Measurements from ENCODE around the gene FSCN2. TPM values are rescaled to one million over a fixed set of nuclear protein-coding genes. Genes with fewer than 3 reads are reported as not detected.
A peak's percentile ranks its signal among the peaks of the same experiment; 100 is the strongest.
"Not testable (repeated sequence)": the region's sequence is repeated elsewhere in the genome, so short reads cannot be mapped to it uniquely, and the experiment has no call there.

The FSCN2 gene
- total and polyA plus RNA-seq, 11 donors: 0.22 to 0.72 (median 0.38) TPM; not detected in 3

DNA sequence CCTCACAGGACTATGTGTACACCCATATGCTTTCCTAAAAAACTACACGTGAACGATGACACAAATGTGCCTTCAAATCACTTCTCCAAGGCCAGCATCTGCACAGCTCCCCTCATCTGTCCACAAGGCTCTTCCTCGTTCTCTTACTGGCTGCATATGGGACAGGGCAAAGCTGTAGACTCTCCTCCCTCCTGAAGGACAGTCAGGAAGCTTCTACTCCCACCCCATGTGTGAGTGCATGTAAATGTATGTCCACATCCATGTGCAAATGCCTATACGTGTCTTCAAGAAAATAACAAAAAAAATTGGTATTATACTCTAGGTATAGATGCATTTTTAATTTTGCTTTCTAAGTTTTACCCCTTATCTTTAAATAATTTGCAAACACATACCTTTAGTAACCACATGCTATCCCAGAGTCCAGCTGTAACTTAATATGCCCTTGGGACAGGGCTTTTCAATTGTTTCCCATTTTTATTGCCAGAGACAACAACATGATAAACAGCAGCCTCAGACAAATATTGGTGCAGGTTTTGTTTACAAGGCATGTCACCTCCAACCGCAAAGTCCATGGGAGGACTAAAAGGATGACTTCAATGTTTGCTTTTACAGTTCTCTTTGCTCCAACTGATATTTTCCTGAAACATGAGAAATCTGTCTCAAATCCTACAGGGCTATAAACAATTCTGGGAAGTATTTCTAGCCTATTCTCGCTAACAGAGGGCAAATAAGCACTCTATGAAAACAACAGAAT, 55.6 kb downstream of the FSCN2 start:
- TF ChIP-seq, protein P1, sequence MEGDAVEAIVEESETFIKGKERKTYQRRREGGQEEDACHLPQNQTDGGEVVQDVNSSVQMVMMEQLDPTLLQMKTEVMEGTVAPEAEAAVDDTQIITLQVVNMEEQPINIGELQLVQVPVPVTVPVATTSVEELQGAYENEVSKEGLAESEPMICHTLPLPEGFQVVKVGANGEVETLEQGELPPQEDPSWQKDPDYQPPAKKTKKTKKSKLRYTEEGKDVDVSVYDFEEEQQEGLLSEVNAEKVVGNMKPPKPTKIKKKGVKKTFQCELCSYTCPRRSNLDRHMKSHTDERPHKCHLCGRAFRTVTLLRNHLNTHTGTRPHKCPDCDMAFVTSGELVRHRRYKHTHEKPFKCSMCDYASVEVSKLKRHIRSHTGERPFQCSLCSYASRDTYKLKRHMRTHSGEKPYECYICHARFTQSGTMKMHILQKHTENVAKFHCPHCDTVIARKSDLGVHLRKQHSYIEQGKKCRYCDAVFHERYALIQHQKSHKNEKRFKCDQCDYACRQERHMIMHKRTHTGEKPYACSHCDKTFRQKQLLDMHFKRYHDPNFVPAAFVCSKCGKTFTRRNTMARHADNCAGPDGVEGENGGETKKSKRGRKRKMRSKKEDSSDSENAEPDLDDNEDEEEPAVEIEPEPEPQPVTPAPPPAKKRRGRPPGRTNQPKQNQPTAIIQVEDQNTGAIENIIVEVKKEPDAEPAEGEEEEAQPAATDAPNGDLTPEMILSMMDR (IDR thresholded peaks at IDR 0.05): no peak
- no peak for TF ChIP-seq POLR2A (IDR thresholded peaks at IDR 0.05)
- peaks cover 0 to 93% (median 88%) of the 10 kb centered on the region in 9 donors for H3K36me3 ChIP-seq
- DNase-seq: no peak
- intact Hi-C loops (cut with DNase I): no loop called here
- H3K4me1 ChIP-seq: peaks cover 0 to 20% (median 8%) of the 10 kb centered on the region in 12 donors
- no peaks in the 10 kb centered on the region for H3K27me3 ChIP-seq
- ATAC-seq: no peak
- H3K9me3 ChIP-seq: no peaks in the 10 kb centered on the region
- H3K4me3 ChIP-seq: no peak overlapping the region
- no peak overlapping the region for H3K27ac ChIP-seq
- WGBS, 4 donors: 89 to 93% (median 91%) methylated on average over 6 of the region's 6 CpGs

DNA sequence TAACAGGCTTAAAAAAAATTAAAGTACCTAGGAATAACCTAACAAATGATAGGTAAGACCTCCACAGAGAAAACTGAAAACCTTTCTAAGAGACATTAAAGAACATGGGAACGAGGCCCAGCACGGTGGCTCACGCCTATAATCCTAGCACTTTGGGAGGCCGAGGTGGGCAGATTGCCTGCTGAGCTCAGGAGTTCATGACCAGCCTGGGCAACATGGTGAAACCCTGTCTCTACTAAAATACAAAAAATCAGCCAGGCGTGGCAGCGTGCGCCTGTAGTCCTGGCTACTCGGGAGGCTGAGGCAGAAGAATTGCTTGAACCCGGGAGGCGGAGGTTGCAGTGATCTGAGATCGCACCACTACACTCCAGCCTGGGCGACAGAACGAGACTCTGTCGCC, 56.6 kb downstream of the FSCN2 start:
- ATAC-seq; intact Hi-C loops (cut with DNase I); H3K9me3 ChIP-seq; H3K27ac ChIP-seq; H3K4me3 ChIP-seq; H3K27me3 ChIP-seq: not testable (repeated sequence)
- H3K4me1 ChIP-seq: peaks cover 0 to 17% (median 7%) of the 10 kb centered on the region in 12 donors
- peaks cover 0 to 97% (median 91%) of the 10 kb centered on the region in 9 donors for H3K36me3 ChIP-seq
- WGBS, 4 donors: 94 to 97% (median 96%) methylated on average over 14 of the region's 14 CpGs
- DNase-seq: peak in 1 of 5 donors; percentile 1

DNA sequence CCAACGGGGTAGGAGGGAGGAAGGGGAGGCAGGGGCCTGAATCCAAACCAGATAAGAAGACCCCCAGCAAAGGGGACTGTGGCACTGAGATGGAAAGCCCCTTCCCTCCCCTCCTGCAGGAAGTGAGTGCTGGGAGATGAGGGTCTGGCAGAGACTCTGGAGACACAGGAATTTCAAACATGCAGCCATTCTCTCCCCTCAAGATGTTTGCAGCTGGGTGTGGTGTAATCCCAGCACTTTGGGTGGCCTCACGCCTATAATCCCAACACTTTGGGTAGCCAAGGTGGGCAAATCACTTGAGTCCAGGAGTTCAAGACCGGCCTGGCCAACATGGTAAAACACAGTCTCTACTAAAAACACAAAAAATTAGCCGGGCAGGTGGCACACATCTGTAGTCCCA, 57.9 kb downstream of the FSCN2 start:
- intact Hi-C loops (cut with DNase I): no loop called here
- peak in 1 of 5 donors; percentile 11 for DNase-seq
- Histone ChIP-seq H3K9me3 (no peaks in the 10 kb centered on the region), H3K4me1 (peaks cover 0 to 6% (median 0%) of the 10 kb centered on the region in 12 donors), H3K4me3 (no peak overlapping the region), H3K27ac (no peak overlapping the region), H3K36me3 (peaks cover 0 to 99% (median 97%) of the 10 kb centered on the region in 9 donors), H3K27me3 (no peaks in the 10 kb centered on the region)
- no peak for ATAC-seq
- TF ChIP-seq, protein P1 (IDR thresholded peaks at IDR 0.05): no peak
- no peak for TF ChIP-seq POLR2A (IDR thresholded peaks at IDR 0.05)
- WGBS, 4 donors: 80 to 87% (median 84%) methylated on average over 4 of the region's 4 CpGs

Other genes with a start within 250 kb of the FSCN2 start
- 10 to 100 TPM; 27.4 to 67.7 (median 43.1) TPM for gene SLC38A10, start 233.1 kb upstream of the FSCN2 start, total RNA-seq
- gene SLC38A10, start 233.1 kb upstream of the FSCN2 start, polyA plus RNA-seq: 10 to 100 TPM; 48.0 to 63.3 TPM
- gene BAHCC1, start 132.9 kb upstream of the FSCN2 start, total RNA-seq: 10 to 100 TPM in 3 of 9 donors, 1 to 10 TPM in 6; 6.0 to 19.6 (median 9.3) TPM
- gene BAHCC1, start 132.9 kb upstream of the FSCN2 start, polyA plus RNA-seq: 1 to 10 TPM; 7.6 to 8.5 TPM
- gene ACTG1, start 15.6 kb upstream of the FSCN2 start, total RNA-seq: 1,000 to 10,000 TPM in 2 of 9 donors, 100 to 1,000 TPM in 7; 335 to 1,653 (median 423) TPM
- gene ACTG1, start 15.6 kb upstream of the FSCN2 start, polyA plus RNA-seq: 1,000 to 10,000 TPM in 1 of 2 donors, 100 to 1,000 TPM in 1; 149 to 1,468 TPM
- gene FAAP100, start 24.0 kb downstream of the FSCN2 start, total RNA-seq: 10 to 100 TPM; 10.1 to 21.6 (median 13.5) TPM
- 10 to 100 TPM; 17.0 to 18.7 TPM for gene FAAP100, start 24.0 kb downstream of the FSCN2 start, polyA plus RNA-seq
- gene NPLOC4, start 108.7 kb downstream of the FSCN2 start, total RNA-seq: 100 to 1,000 TPM in 3 of 9 donors, 10 to 100 TPM in 6; 92.1 to 133 (median 99.3) TPM
- 10 to 100 TPM; 28.2 to 84.3 TPM for gene NPLOC4, start 108.7 kb downstream of the FSCN2 start, polyA plus RNA-seq
- gene TSPAN10, start 108.8 kb downstream of the FSCN2 start, total RNA-seq: under 1 TPM in 4 of 9 donors, not detected in 5; 0.21 to 0.41 (median 0.38) TPM
- gene TSPAN10, start 108.8 kb downstream of the FSCN2 start, polyA plus RNA-seq: under 1 TPM; 0.07 to 0.46 TPM
- 1 to 10 TPM in 2 of 9 donors, under 1 TPM in 1, not detected in 6; 0.73 to 2.3 (median 1.5) TPM for gene PDE6G, start 128.2 kb downstream of the FSCN2 start, total RNA-seq
- under 1 TPM in 1 of 2 donors, not detected in 1; 0.67 TPM for gene PDE6G, start 128.2 kb downstream of the FSCN2 start, polyA plus RNA-seq
- 10 to 100 TPM; 16.9 to 28.8 (median 21.7) TPM for gene OXLD1, start 138.2 kb downstream of the FSCN2 start, total RNA-seq
- gene OXLD1, start 138.2 kb downstream of the FSCN2 start, polyA plus RNA-seq: 10 to 100 TPM; 27.0 to 42.9 TPM
- 10 to 100 TPM in 1 of 9 donors, 1 to 10 TPM in 8; 3.5 to 10.1 (median 6.3) TPM for gene CCDC137, start 138.4 kb downstream of the FSCN2 start, total RNA-seq
- gene CCDC137, start 138.4 kb downstream of the FSCN2 start, polyA plus RNA-seq: 10 to 100 TPM in 1 of 2 donors, 1 to 10 TPM in 1; 8.2 to 20.0 TPM
- gene ARL16, start 155.4 kb downstream of the FSCN2 start, total RNA-seq: 10 to 100 TPM; 10.2 to 22.3 (median 13.3) TPM
- gene ARL16, start 155.4 kb downstream of the FSCN2 start, polyA plus RNA-seq: 10 to 100 TPM; 22.4 to 23.6 TPM
- gene HGS, start 155.6 kb downstream of the FSCN2 start, total RNA-seq: 10 to 100 TPM; 37.4 to 90.8 (median 40.3) TPM
- gene HGS, start 155.6 kb downstream of the FSCN2 start, polyA plus RNA-seq: 10 to 100 TPM; 53.8 to 81.4 TPM
- gene MRPL12, start 175.0 kb downstream of the FSCN2 start, total RNA-seq: 100 to 1,000 TPM in 8 of 9 donors, 10 to 100 TPM in 1; 98.8 to 182 (median 133) TPM
- 100 to 1,000 TPM; 343 to 525 TPM for gene MRPL12, start 175.0 kb downstream of the FSCN2 start, polyA plus RNA-seq
- 10 to 100 TPM in 2 of 9 donors, 1 to 10 TPM in 7; 7.0 to 13.6 (median 8.2) TPM for gene SLC25A10, start 183.9 kb downstream of the FSCN2 start, total RNA-seq
- 10 to 100 TPM; 10.8 to 17.9 TPM for gene SLC25A10, start 183.9 kb downstream of the FSCN2 start, polyA plus RNA-seq